ENCODE results near the gene GGTLC2.
A peak's percentile ranks its signal among the peaks of the same experiment; 100 is the strongest.

The GGTLC2 gene

DNA sequence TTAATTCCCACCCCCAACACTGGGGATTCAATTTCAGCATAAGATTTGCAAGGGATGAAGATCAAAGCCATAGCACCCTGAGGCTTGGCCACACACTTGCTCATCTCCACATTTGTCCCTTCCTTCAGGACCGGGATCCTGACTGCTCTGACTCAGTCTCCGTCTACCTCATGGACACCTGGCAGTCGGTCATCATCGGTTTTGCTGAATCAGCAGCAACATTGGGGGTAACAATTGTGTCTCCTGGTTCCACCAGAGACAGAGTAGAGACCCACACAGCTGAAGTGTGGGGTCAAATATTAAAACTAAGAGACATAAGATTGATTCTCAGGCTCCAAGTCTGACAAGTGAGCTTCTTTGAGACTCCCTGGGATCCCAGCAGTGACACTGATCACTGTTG lies 34.6 kb downstream of the GGTLC2 start:
- TF ChIP-seq, protein P1, sequence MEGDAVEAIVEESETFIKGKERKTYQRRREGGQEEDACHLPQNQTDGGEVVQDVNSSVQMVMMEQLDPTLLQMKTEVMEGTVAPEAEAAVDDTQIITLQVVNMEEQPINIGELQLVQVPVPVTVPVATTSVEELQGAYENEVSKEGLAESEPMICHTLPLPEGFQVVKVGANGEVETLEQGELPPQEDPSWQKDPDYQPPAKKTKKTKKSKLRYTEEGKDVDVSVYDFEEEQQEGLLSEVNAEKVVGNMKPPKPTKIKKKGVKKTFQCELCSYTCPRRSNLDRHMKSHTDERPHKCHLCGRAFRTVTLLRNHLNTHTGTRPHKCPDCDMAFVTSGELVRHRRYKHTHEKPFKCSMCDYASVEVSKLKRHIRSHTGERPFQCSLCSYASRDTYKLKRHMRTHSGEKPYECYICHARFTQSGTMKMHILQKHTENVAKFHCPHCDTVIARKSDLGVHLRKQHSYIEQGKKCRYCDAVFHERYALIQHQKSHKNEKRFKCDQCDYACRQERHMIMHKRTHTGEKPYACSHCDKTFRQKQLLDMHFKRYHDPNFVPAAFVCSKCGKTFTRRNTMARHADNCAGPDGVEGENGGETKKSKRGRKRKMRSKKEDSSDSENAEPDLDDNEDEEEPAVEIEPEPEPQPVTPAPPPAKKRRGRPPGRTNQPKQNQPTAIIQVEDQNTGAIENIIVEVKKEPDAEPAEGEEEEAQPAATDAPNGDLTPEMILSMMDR (IDR thresholded peaks at IDR 0.05; ENCODE audit: low read depth, low read length), result no peak

GRCh38 chr22:22680396-22680795 lies 36.0 kb downstream of the GGTLC2 start:
- TF ChIP-seq, protein P1 (IDR thresholded peaks at IDR 0.05; ENCODE audit: low read depth, low read length), result no peak
- no peak for DNase-seq (ENCODE audit: extremely low read depth, low read depth)

More for the DNA sequence above, 34.6 kb downstream of the GGTLC2 start:
- DNase-seq (ENCODE audit: extremely low read depth, low read depth), result no peak

GRCh38 chr22:22681221-22681739 lies 36.9 kb downstream of the GGTLC2 start:
- DNase-seq (ENCODE audit: extremely low read depth, low read depth), result peak; percentile 10
- TF ChIP-seq, protein P1 (IDR thresholded peaks at IDR 0.05; ENCODE audit: low read depth, low read length), result no peak

GRCh38 chr22:22682196-22682595 lies 37.8 kb downstream of the GGTLC2 start:
- TF ChIP-seq, protein P1 (IDR thresholded peaks at IDR 0.05; ENCODE audit: low read depth, low read length), result no peak
- DNase-seq (ENCODE audit: extremely low read depth, low read depth), result no peak

- DNase-seq (ENCODE audit: extremely low read depth, low read depth), result peak; percentile 14
- TF ChIP-seq, protein P1 (IDR thresholded peaks at IDR 0.05; ENCODE audit: low read depth, low read length), result no peak
Measured at GRCh38 chr22:22682807-22683667, 38.6 kb downstream of the GGTLC2 start.

DNA sequence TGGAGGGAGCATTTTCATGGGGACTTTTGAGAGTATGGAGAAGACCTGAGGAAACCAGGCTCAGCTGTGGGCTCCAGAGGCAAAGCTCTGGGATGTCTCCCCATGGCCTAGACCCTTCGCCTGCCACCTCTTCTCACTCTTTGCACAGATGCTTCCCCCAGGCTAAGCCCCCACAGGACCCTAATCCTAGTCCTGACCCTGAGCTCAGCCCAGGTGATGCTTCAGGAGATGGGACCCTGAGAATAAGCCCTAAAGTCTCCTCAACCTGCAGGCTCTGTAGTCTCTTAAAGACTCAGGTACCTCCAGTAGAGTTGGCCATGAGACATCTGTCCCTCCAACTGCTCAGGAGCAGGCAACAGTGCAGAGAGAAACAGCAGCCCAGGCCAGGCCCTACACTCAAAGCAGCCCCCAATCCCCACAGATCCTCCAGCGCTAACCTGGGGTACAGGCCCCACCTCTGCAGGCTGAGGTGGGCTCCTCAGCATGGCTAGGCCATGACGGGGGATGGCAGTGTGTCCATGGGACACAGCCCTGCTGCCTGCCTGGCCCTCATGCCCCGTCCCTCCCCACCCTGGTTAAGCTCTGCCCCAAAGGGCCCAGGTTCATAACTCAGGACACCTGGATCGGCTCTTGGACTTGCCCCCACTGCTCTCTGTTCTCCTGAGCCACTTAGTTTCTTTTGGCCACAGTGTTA lies 39.4 kb downstream of the GGTLC2 start:
- no peak for DNase-seq (ENCODE audit: extremely low read depth, low read depth)
- TF ChIP-seq, protein P1 (IDR thresholded peaks at IDR 0.05; ENCODE audit: low read depth, low read length), result no peak
